Loucy (cell line): Measurements from ENCODE around the gene HTR7.

ENCODE experiments used
- H2AFZ ChIP-seq: fragments of 200-600 bp; sonication (generic); 2 replicates; pipeline ENCODE4 v1.6.0; 2016; ENCODE audit warnings: antibody characterized with exemption, mild to moderate bottlenecking, low read length, moderate library complexity
- H3F3A ChIP-seq: fragments of 200-600 bp; 2 replicates; pipeline ENCODE4 v1.6.0; 2016; ENCODE audit warnings: antibody characterized with exemption, low read depth, mild to moderate bottlenecking
- H3K27me3 ChIP-seq: fragments of 200-600 bp; sonication (generic); 2 replicates; pipeline ENCODE4 v1.6.1; 2014; ENCODE audit warnings: low read length, mild to moderate bottlenecking; ENCODE audit not compliant: insufficient read depth, poor library complexity, severe bottlenecking
- H3K36me3 ChIP-seq: fragments of 200-600 bp; sonication (generic); 2 replicates; pipeline ENCODE4 v1.6.1; 2016; ENCODE audit warnings: low read length; ENCODE audit not compliant: insufficient read depth
- H3K4me1 ChIP-seq: fragments of 200-600 bp; sonication (generic); 2 replicates; pipeline ENCODE4 v1.5.1; 2014; ENCODE audit warnings: low read length, mild to moderate bottlenecking; ENCODE audit not compliant: insufficient read depth, poor library complexity, severe bottlenecking
- H3K4me2 ChIP-seq: fragments of 200-600 bp; sonication (generic); 2 replicates; pipeline ENCODE4 v1.6.0; 2014; ENCODE audit warnings: antibody characterized with exemption, low read length, low read depth, mild to moderate bottlenecking; ENCODE audit not compliant: poor library complexity, severe bottlenecking
- H3K4me3 ChIP-seq: fragments of 200-600 bp; sonication (generic); 2 replicates; pipeline ENCODE4 v1.5.1; 2014; ENCODE audit warnings: low read length, mild to moderate bottlenecking, mixed read lengths; ENCODE audit not compliant: poor library complexity, severe bottlenecking
- H3K79me2 ChIP-seq: fragments of 200-600 bp; sonication (generic); 2 replicates; pipeline ENCODE4 v1.6.1; 2014; ENCODE audit warnings: low read length; ENCODE audit not compliant: insufficient read depth
- H3K9ac ChIP-seq: fragments of 200-600 bp; sonication (generic); 2 replicates; pipeline ENCODE4 v1.6.0; 2014; ENCODE audit warnings: mild to moderate bottlenecking, low read depth, low read length, moderate library complexity; ENCODE audit not compliant: poor library complexity, severe bottlenecking
- H3K9me2 ChIP-seq: fragments of 200-600 bp; sonication (generic); replicated peaks from 2 replicates; pipeline ENCODE4 v1.6.1; 2016; ENCODE audit warnings: low read depth, low read length, mixed read lengths
- H3K9me3 ChIP-seq: fragments of 200-600 bp; sonication (generic); 2 replicates; pipeline ENCODE4 v1.6.1; 2014; ENCODE audit warnings: mild to moderate bottlenecking, antibody characterized with exemption, low read length, low read depth; ENCODE audit not compliant: insufficient read depth
- H4K20me1 ChIP-seq: fragments of 200-600 bp; sonication (generic); 2 replicates; pipeline ENCODE4 v1.6.0; 2014; ENCODE audit warnings: antibody characterized with exemption, low read length, mild to moderate bottlenecking; ENCODE audit not compliant: insufficient read depth, poor library complexity, severe bottlenecking
- CTCF ChIP-seq: fragments of 200-600 bp; sonication (generic); conservative IDR thresholded peaks from 2 replicates; pipeline ENCODE4 v1.5.1; 2014; ENCODE audit warnings: mild to moderate bottlenecking, antibody characterized with exemption, low read length
- EZH2phosphoT487 ChIP-seq: fragments of 200-600 bp; IDR thresholded peaks from 2 replicates; pipeline ENCODE4 v1.6.1; 2018; ENCODE audit warnings: antibody characterized with exemption, mild to moderate bottlenecking, moderate library complexity, borderline replicate concordance

The HTR7 gene

GRCh38 chr10:90746829-90747228 lies 111.0 kb downstream of the HTR7 start:
- H3K36me3 ChIP-seq, result no peaks in the 10 kb centered on the region

GRCh38 chr10:90745565-90745964 lies 112.3 kb downstream of the HTR7 start:
- Histone ChIP-seq H3K9me2 (no peaks in the 10 kb centered on the region), H3K27me3 (no peaks in the 10 kb centered on the region), H3K4me3 (no peak overlapping the region), H3K79me2 (no peaks in the 10 kb centered on the region), H3K9ac (no peak overlapping the region), H3K4me2 (no peak overlapping the region), H2AFZ (no peak overlapping the region), H4K20me1 (no peaks in the 10 kb centered on the region), H3K4me1 (no peaks in the 10 kb centered on the region), H3F3A (no peaks in the 10 kb centered on the region), H3K9me3 (no peaks in the 10 kb centered on the region), H3K36me3 (no peaks in the 10 kb centered on the region)
- TF ChIP-seq CTCF, result no peak
- no peak for TF ChIP-seq EZH2phosphoT487

More at GRCh38 chr10:90746829-90747228, 111.0 kb downstream of the HTR7 start:
- H2AFZ ChIP-seq, result no peak overlapping the region
- no peaks in the 10 kb centered on the region for H3K4me1 ChIP-seq
- H3K9me2 ChIP-seq, result no peaks in the 10 kb centered on the region
- H4K20me1 ChIP-seq, result no peaks in the 10 kb centered on the region
- no peak overlapping the region for H3K4me2 ChIP-seq
- H3K4me3 ChIP-seq, result no peak overlapping the region
- no peak overlapping the region for H3K9ac ChIP-seq
- H3K79me2 ChIP-seq, result no peaks in the 10 kb centered on the region
- no peaks in the 10 kb centered on the region for H3F3A ChIP-seq
- TF ChIP-seq CTCF (no peak), EZH2phosphoT487 (no peak)
- H3K9me3 ChIP-seq, result no peaks in the 10 kb centered on the region
- no peaks in the 10 kb centered on the region for H3K27me3 ChIP-seq

GRCh38 chr10:90743291-90743690 lies 114.5 kb downstream of the HTR7 start:
- H2AFZ ChIP-seq, result no peak overlapping the region
- H3K4me3 ChIP-seq, result no peak overlapping the region
- TF ChIP-seq EZH2phosphoT487, result no peak
- no peak for TF ChIP-seq CTCF

More at GRCh38 chr10:90743291-90743690, 114.5 kb downstream of the HTR7 start:
- Histone ChIP-seq H3K4me1 (no peaks in the 10 kb centered on the region), H3K27me3 (no peaks in the 10 kb centered on the region), H3F3A (no peaks in the 10 kb centered on the region), H3K4me2 (no peak overlapping the region), H4K20me1 (no peaks in the 10 kb centered on the region), H3K9me2 (no peaks in the 10 kb centered on the region), H3K9ac (no peak overlapping the region), H3K36me3 (no peaks in the 10 kb centered on the region), H3K79me2 (no peaks in the 10 kb centered on the region), H3K9me3 (no peaks in the 10 kb centered on the region)
